Left lung (tissue), 10 donors: ENCODE results near the gene CMTM4. TPM values are rescaled to one million over a fixed set of nuclear protein-coding genes. Genes with fewer than 3 reads are reported as not detected.
"Not testable (repeated sequence)": the region's sequence is repeated elsewhere in the genome, so short reads cannot be mapped to it uniquely, and the experiment has no call there.

Experiments
- ATAC-seq: fragments of 200-7000 bp; cut with Tn5 transposase; one replicate; pipeline ENCODE4 v1.9.1; 2020; ENCODE audit warnings: moderate library complexity
- DNase-seq, 4 donors: peaks; one replicate each; pipeline ENCODE4 v3.0.0-alpha.2; 2013 to 2020
- H3K27ac ChIP-seq, 2 donors: fragments of 200-600 bp; sonication (generic) in 1 of 2; one replicate each; pipeline versions ENCODE4 v1.5.0 to v1.8.0; 2020 to 2021
- H3K27me3 ChIP-seq, 2 donors: fragments of 200-600 bp; sonication (generic) in 1 of 2; one replicate each; pipeline versions ENCODE4 v1.5.0 to v1.8.0; 2020 to 2021
- H3K36me3 ChIP-seq, 2 donors: fragments of 200-600 bp; sonication (generic) in 1 of 2; one replicate each; pipeline versions ENCODE4 v1.5.0 to v1.8.0; 2020 to 2021
- H3K4me1 ChIP-seq, 2 donors: fragments of 200-600 bp; one replicate each; pipeline ENCODE4 v1.8.0; 2021
- H3K4me3 ChIP-seq, 2 donors: fragments of 200-600 bp; sonication (generic) in 1 of 2; one replicate each; pipeline versions ENCODE4 v1.5.0 to v1.8.0; 2020 to 2021; ENCODE audit warnings: mild to moderate bottlenecking in 1 of 2
- H3K9me3 ChIP-seq, 2 donors: fragments of 200-600 bp; sonication (generic) in 1 of 2; one replicate each; pipeline versions ENCODE4 v1.5.0 to v1.8.0; 2020 to 2021
- intact Hi-C, 2 donors: fragments of 100-400 bp; cut with DNase I; formaldehyde crosslinking; loops; one replicate each; pipeline versions ENCODE4 v1.11.2 to v1.14.2; 2022
- polyA plus RNA-seq, 6 donors: library from polyadenylated mRNA; unstranded; fragments of 120-200 nt; gene quantifications; one replicate each; pipeline ENCODE4 v1.2.1, GENCODE V29; 2013; ENCODE audit not compliant: insufficient read length in 6 of 6
- total RNA-seq, 2 donors: library from RNA; stranded (reverse); fragmentation: NEBNext Ultra II Directional; extraction: Animal tissue kit (Norgen Biotek cat#: 25700); gene quantifications; one replicate each; pipeline ENCODE4 v1.2.1, GENCODE V29; 2021
- TF ChIP-seq, protein P1 (sequence below), 2 donors: fragments of 200-600 bp; sonication (generic) in 1 of 2; IDR thresholded peaks; one replicate each; pipeline versions ENCODE4 v1.5.0 to v1.8.0; 2021; ENCODE audit warnings: antibody characterized with exemption in 2 of 2
- donor health status: DM: no; HTN: yes; CAD: no.
- donor health status: DM: no; HTN: no; CAD: no.

The CMTM4 gene
- total and polyA plus RNA-seq, 8 donors, result 25.2 to 72.3 (median 34.6) TPM

DNA sequence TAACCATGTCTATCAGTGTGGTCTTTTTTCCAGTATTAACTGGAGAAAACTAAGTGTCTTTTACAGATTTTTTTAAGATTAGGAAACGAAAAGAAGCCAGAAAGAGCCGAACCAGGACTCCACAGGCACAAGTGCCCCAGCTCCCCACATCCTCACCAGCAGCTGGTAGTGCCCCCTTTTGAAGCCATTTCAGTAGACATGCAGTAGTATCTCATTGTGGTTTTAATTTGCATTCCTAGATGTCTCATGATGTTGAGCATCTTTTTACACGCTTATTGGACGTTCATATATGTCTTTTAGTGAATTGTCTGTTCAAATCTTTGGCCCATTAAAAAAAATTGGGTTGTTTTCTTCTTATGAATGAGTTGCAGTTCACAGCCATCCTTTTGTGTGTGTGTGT, 96.8 kb downstream of the CMTM4 start:
- intact Hi-C loops, result loop anchor here in 1 of 2 donors (5.0 to 10.0 kb wide), 2 partner anchors 115 to 192 kb away; no protein-coding TSS in a partner anchor
- H3K4me1 ChIP-seq, result peaks cover 0 to 11% of the 10 kb centered on the region in 2 donors
- peaks cover 0 to 2% of the 10 kb centered on the region in 2 donors for H3K9me3 ChIP-seq

DNA sequence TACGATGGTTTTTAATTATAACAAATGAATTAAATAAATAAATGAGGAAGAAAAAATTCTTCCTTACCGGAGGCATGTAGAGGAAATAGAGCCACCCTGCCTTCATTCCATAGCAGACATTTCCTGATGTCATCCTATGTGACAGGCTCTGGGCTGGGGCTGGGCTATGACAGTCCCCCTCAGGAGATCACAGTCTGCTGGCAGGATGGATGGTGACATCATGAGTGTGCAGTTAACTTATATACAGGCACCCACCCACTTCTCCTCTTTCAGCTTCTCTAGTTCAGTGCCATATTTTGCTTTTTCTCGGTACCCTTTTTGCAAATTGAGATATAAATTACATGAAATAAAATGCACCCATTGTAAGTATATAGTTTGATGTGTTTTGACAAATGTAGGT, 98.4 kb downstream of the CMTM4 start:
- H3K36me3 ChIP-seq, result no peaks in the 10 kb centered on the region
- no peak overlapping the region for H3K27ac ChIP-seq
- H3K4me3 ChIP-seq, result no peak overlapping the region
- no peak for ATAC-seq
- peaks cover 0 to 2% of the 10 kb centered on the region in 2 donors for H3K9me3 ChIP-seq
- no peaks in the 10 kb centered on the region for H3K4me1 ChIP-seq
- intact Hi-C loops, result no loop called here
- TF ChIP-seq, protein P1, sequence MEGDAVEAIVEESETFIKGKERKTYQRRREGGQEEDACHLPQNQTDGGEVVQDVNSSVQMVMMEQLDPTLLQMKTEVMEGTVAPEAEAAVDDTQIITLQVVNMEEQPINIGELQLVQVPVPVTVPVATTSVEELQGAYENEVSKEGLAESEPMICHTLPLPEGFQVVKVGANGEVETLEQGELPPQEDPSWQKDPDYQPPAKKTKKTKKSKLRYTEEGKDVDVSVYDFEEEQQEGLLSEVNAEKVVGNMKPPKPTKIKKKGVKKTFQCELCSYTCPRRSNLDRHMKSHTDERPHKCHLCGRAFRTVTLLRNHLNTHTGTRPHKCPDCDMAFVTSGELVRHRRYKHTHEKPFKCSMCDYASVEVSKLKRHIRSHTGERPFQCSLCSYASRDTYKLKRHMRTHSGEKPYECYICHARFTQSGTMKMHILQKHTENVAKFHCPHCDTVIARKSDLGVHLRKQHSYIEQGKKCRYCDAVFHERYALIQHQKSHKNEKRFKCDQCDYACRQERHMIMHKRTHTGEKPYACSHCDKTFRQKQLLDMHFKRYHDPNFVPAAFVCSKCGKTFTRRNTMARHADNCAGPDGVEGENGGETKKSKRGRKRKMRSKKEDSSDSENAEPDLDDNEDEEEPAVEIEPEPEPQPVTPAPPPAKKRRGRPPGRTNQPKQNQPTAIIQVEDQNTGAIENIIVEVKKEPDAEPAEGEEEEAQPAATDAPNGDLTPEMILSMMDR (IDR thresholded peaks at IDR 0.05), result no peak
- no peak for DNase-seq
- H3K27me3 ChIP-seq, result no peaks in the 10 kb centered on the region

More for the DNA sequence above, 96.8 kb downstream of the CMTM4 start:
- ATAC-seq, result no peak
- Histone ChIP-seq H3K27ac (no peak overlapping the region), H3K36me3 (no peaks in the 10 kb centered on the region), H3K4me3 (no peak overlapping the region), H3K27me3 (peaks cover 0 to 8% of the 10 kb centered on the region in 2 donors)
- DNase-seq, result no peak
- TF ChIP-seq, protein P1 (IDR thresholded peaks at IDR 0.05), result no peak

DNA sequence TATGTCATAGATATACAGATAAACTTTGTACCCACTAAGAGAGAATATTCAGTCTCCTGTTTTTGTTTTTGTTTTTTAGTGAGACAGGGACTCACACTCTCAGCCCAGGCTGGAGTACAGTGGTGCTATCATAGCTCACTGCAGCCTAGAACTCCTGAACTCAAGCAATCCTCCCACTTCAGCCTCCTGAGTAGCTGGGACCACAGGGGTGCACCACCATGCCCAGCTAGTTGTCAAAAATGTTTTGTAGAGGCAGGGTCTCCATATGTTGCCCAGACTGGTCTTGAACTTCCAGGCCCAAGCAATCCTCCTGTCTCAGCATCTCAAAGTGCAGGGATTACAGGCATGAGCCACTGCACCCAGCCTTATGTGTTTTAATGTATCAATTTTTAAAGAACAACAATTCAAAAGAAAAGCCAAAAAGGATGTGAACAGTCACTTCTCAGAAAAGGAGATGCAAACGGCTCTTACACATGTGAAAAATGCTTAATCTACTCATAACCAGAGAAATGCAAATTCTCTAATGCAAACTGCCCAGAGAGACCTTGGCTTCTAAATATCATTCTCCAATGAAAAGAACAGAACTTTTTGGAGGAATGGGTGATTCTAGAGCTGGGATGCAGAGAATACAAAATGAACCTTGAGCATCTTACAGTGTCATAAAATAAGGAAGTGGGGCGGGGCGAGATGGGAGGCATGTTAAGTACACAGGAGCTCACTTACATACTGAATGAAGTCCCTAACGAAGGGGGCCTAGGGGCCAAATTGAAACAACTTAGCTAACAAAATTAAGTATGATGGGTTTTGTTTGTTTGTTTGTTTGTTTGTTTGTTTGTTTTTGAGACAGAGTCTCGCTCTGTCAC, 99.3 kb downstream of the CMTM4 start:
- Histone ChIP-seq H3K27ac (no peak overlapping the region), H3K9me3 (peaks cover 0 to 2% of the 10 kb centered on the region in 2 donors), H3K27me3 (no peaks in the 10 kb centered on the region), H3K4me3 (no peak overlapping the region), H3K4me1 (no peaks in the 10 kb centered on the region), H3K36me3 (no peaks in the 10 kb centered on the region)
- ATAC-seq (no peak), DNase-seq (no peak)
- TF ChIP-seq, protein P1 (IDR thresholded peaks at IDR 0.05), result no peak
- intact Hi-C loops, result no loop called here

DNA sequence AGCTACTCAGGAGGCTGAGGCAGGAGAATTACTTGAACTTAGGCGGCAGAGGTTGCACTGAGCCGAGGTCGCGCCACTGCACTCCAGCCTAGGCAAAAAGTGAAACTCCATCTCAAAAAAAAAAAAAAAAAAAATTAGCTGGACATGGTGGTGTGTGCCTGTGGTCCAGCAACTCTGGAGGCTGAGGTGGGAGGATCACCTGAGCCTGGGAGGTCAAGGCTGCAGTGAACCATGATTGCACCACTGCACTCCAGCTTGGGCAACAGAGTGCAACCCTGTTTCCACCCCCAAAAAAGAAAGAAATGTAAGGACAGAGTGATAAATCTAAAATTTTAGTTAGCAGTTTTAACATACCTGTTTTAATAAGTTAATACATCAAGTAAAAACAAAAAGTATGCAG, 100.0 kb downstream of the CMTM4 start:
- intact Hi-C loops, H3K4me3 ChIP-seq, ATAC-seq, H3K36me3 ChIP-seq, H3K27ac ChIP-seq, DNase-seq, H3K9me3 ChIP-seq, H3K4me1 ChIP-seq, H3K27me3 ChIP-seq: not testable (repeated sequence)

DNA sequence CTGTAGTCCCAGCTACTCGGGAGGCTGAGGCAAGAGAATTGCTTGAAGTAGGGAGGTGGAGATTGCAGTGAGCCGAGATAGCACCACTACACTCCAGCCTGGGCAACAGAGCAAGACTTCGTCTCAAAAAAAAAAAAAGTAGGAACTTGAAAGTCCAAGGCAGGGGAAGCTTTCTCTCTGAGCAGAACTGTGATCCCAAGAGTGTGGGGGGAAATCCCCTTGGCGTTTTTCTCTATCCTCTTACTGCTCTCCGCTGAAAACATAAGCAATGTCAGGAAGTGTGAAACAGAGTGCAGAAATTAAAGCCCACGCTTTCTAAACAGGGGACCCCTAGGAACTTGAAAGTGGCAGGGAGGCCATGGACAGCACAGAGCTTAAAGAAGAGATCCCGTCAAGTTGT, 101.8 kb downstream of the CMTM4 start:
- no peaks in the 10 kb centered on the region for H3K9me3 ChIP-seq
- no peaks in the 10 kb centered on the region for H3K27me3 ChIP-seq
- no peak for DNase-seq
- H3K36me3 ChIP-seq, result no peaks in the 10 kb centered on the region
- no peak overlapping the region for H3K27ac ChIP-seq
- H3K4me3 ChIP-seq, result no peak overlapping the region
- H3K4me1 ChIP-seq, result peaks cover 0 to 4% of the 10 kb centered on the region in 2 donors
- peak; percentile 18 for ATAC-seq
- TF ChIP-seq, protein P1 (IDR thresholded peaks at IDR 0.05), result no peak
- intact Hi-C loops, result no loop called here
